Kasumi-1 (cell line): ENCODE data around the gene THG1L.
"Not testable (repeated sequence)": the region's sequence is repeated elsewhere in the genome, so short reads cannot be mapped to it uniquely, and the experiment has no call there.

ENCODE experiments used
- DNase-seq, 2 experiments: peaks; one replicate each; lab custom pipeline; 2025; lab: John Stamatoyannopoulos, UW

THG1L gene

GRCh38 chr5:157727858-157728257, 3.4 kb upstream of the THG1L start:
- DNase-seq, result not testable (repeated sequence)

GRCh38 chr5:157729858-157730257, 1.4 kb upstream of the THG1L start:
- DNase-seq, result no peak

- DNase-seq, result no peak
Observed at GRCh38 chr5:157730900-157731271, 334 bp upstream of the THG1L start.

- no peak for DNase-seq
Observed at GRCh38 chr5:157732130-157732514, 902 bp downstream of the THG1L start.

GRCh38 chr5:157732596-157733262, 1.5 kb downstream of the THG1L start:
- no peak for DNase-seq

GRCh38 chr5:157734436-157734835, 3.2 kb downstream of the THG1L start:
- DNase-seq, result no peak

GRCh38 chr5:157735991-157736390, 4.8 kb downstream of the THG1L start:
- DNase-seq, result no peak

- no peak for DNase-seq
Observed at GRCh38 chr5:157739388-157740228, 8.4 kb downstream of the THG1L start.

GRCh38 chr5:157740229-157740610, 9.0 kb downstream of the THG1L start:
- DNase-seq, result peak; percentile 46 to 56

- DNase-seq, result no peak
Observed at GRCh38 chr5:157741131-157741530, 9.9 kb downstream of the THG1L start.

GRCh38 chr5:157743163-157744050, 12.2 kb downstream of the THG1L start, which contains the start of gene LSM11:
Gene LSM11, plus strand, starts transcription at chr5:157743712. Its CDS starts 39 bp downstream, at chr5:157743751.
- DNase-seq, result peak; percentile 74 to 86

GRCh38 chr5:157744051-157745011, 13.1 kb downstream of the THG1L start:
- peak in 1 of 2 experiments; percentile 16 for DNase-seq

GRCh38 chr5:157745041-157745456, 13.8 kb downstream of the THG1L start:
- no peak for DNase-seq

GRCh38 chr5:157747173-157747740, 16.0 kb downstream of the THG1L start:
- no peak for DNase-seq

- no peak for DNase-seq
Observed at GRCh38 chr5:157747766-157748700, 16.8 kb downstream of the THG1L start.

GRCh38 chr5:157748760-157749461, 17.7 kb downstream of the THG1L start:
- DNase-seq, result no peak

- no peak for DNase-seq
Observed at GRCh38 chr5:157749462-157749799, 18.2 kb downstream of the THG1L start.

- no peak for DNase-seq
Observed at GRCh38 chr5:157750320-157750719, 19.1 kb downstream of the THG1L start.

GRCh38 chr5:157756122-157756521, 24.9 kb downstream of the THG1L start:
- DNase-seq, result no peak
